Spinal cord (tissue), 10 donors: Measurements from ENCODE around the gene CNIH3. TPM values are rescaled to one million over a fixed set of nuclear protein-coding genes. Genes with fewer than 3 reads are reported as not detected.
A peak's percentile ranks its signal among the peaks of the same experiment; 100 is the strongest.

ENCODE experiments used
- DNase-seq, 6 donors: peaks; one replicate each; pipeline versions ENCODE4 v3.0.0 to v3.0.0-alpha.2; 2013 to 2015; ENCODE audit warnings: low spot score in 6 of 6, low read depth in 4 of 6
- H3K27ac ChIP-seq: one replicate; pipeline ENCODE4 v1.5.1; 2013; ENCODE audit warnings: low read depth, low read length, control low read depth
- H3K27me3 ChIP-seq: one replicate; pipeline ENCODE4 v1.6.1; 2013; ENCODE audit warnings: low read length; ENCODE audit not compliant: control insufficient read depth, insufficient read depth
- H3K36me3 ChIP-seq: one replicate; pipeline ENCODE4 v1.6.1; 2013; ENCODE audit warnings: low read length; ENCODE audit not compliant: control insufficient read depth, insufficient read depth
- H3K4me1 ChIP-seq: one replicate; pipeline ENCODE4 v1.6.1; 2013; ENCODE audit warnings: low read length; ENCODE audit not compliant: control insufficient read depth, insufficient read depth
- H3K4me3 ChIP-seq: one replicate; pipeline ENCODE4 v1.5.1; 2013; ENCODE audit warnings: low read depth, low read length, control low read depth
- H3K9me3 ChIP-seq: one replicate; pipeline ENCODE4 v1.6.1; 2013; ENCODE audit warnings: low read length; ENCODE audit not compliant: control insufficient read depth, insufficient read depth
- WGBS: methylation state at CpG from one replicate; pipeline ENCODE4 v1.1.5; 2013; ENCODE audit warnings: missing lambda C conversion rate; ENCODE audit not compliant: insufficient coverage; 5-methylcytosine and 5-hydroxymethylcytosine counted together
- polyA plus RNA-seq, 2 donors: library from polyadenylated mRNA; unstranded; fragments of 120-200 nt; gene quantifications; one replicate each; pipeline ENCODE4 v1.2.1, GENCODE V29; 2013; ENCODE audit not compliant: insufficient read length in 2 of 2
- total RNA-seq, 2 donors: library from RNA; depleted of rRNA in 1 of 2; stranded (reverse); fragments of 120-200 nt in 1 of 2; fragments of >200 nt in 1 of 2; gene quantifications; one replicate each; pipeline versions ENCODE4 v1.2.3 to v1.2.4, GENCODE V29; 2013 to 2014
- donor health status: healthy.

Gene CNIH3
- total and polyA plus RNA-seq, 4 donors, result 8.3 to 18.6 (median 13.1) TPM

GRCh38 chr1:224623310-224623714, 7.2 kb downstream of the CNIH3 start:
- no peak overlapping the region for H3K4me3 ChIP-seq
- WGBS, result 62% methylated on average over 3 of the region's 5 CpGs
- no peak for DNase-seq
- no peaks in the 10 kb centered on the region for H3K4me1 ChIP-seq
- H3K27me3 ChIP-seq, result peaks cover 21% of the 10 kb centered on the region
- no peaks in the 10 kb centered on the region for H3K36me3 ChIP-seq
- peaks cover 2% of the 10 kb centered on the region for H3K9me3 ChIP-seq
- H3K27ac ChIP-seq, result no peak overlapping the region

- Histone ChIP-seq H3K27me3 (peaks cover 16% of the 10 kb centered on the region), H3K36me3 (no peaks in the 10 kb centered on the region), H3K4me3 (no peak overlapping the region), H3K9me3 (peaks cover 2% of the 10 kb centered on the region), H3K27ac (no peak overlapping the region), H3K4me1 (no peaks in the 10 kb centered on the region)
- 70% methylated on average over 7 of the region's 7 CpGs for WGBS
- DNase-seq, result no peak
Observed at GRCh38 chr1:224623743-224624333, 7.7 kb downstream of the CNIH3 start.

GRCh38 chr1:224624432-224624831, 8.3 kb downstream of the CNIH3 start:
- DNase-seq, result no peak
- H3K27me3 ChIP-seq, result peaks cover 10% of the 10 kb centered on the region
- H3K4me1 ChIP-seq, result no peaks in the 10 kb centered on the region
- H3K4me3 ChIP-seq, result no peak overlapping the region
- H3K36me3 ChIP-seq, result no peaks in the 10 kb centered on the region
- 88% methylated on average over 4 of the region's 4 CpGs for WGBS
- peaks cover 2% of the 10 kb centered on the region for H3K9me3 ChIP-seq
- no peak overlapping the region for H3K27ac ChIP-seq

GRCh38 chr1:224626042-224626441, 9.9 kb downstream of the CNIH3 start:
- H3K9me3 ChIP-seq, result peaks cover 2% of the 10 kb centered on the region
- peaks cover 4% of the 10 kb centered on the region for H3K27me3 ChIP-seq
- no peak overlapping the region for H3K27ac ChIP-seq
- DNase-seq, result no peak
- no CpG with 5 or more reads among the region's 1 CpG for WGBS
- H3K4me3 ChIP-seq, result no peak overlapping the region
- H3K36me3 ChIP-seq, result no peaks in the 10 kb centered on the region
- no peaks in the 10 kb centered on the region for H3K4me1 ChIP-seq

GRCh38 chr1:224629965-224630364, 13.8 kb downstream of the CNIH3 start:
- Histone ChIP-seq H3K4me3 (no peak overlapping the region), H3K4me1 (no peaks in the 10 kb centered on the region), H3K27ac (no peak overlapping the region), H3K9me3 (no peaks in the 10 kb centered on the region), H3K36me3 (no peaks in the 10 kb centered on the region), H3K27me3 (no peaks in the 10 kb centered on the region)
- WGBS, result no CpG with 5 or more reads among the region's 4 CpGs
- peak in 1 of 6 donors; percentile 69 for DNase-seq

GRCh38 chr1:224631462-224632115, 15.5 kb downstream of the CNIH3 start:
- Histone ChIP-seq H3K9me3 (no peaks in the 10 kb centered on the region), H3K27me3 (no peaks in the 10 kb centered on the region), H3K27ac (no peak overlapping the region), H3K4me1 (no peaks in the 10 kb centered on the region), H3K4me3 (no peak overlapping the region), H3K36me3 (no peaks in the 10 kb centered on the region)
- DNase-seq, result peak in 1 of 6 donors; percentile 78
- 65% methylated on average over 2 of the region's 6 CpGs for WGBS

GRCh38 chr1:224632381-224632871, 16.3 kb downstream of the CNIH3 start:
- Histone ChIP-seq H3K27ac (no peak overlapping the region), H3K4me1 (no peaks in the 10 kb centered on the region), H3K9me3 (no peaks in the 10 kb centered on the region), H3K36me3 (no peaks in the 10 kb centered on the region), H3K4me3 (no peak overlapping the region), H3K27me3 (no peaks in the 10 kb centered on the region)
- peak in 1 of 6 donors; percentile 82 for DNase-seq
- WGBS, result 98% methylated on average over 4 of the region's 5 CpGs

- no peaks in the 10 kb centered on the region for H3K27me3 ChIP-seq
- no peak for DNase-seq
- H3K36me3 ChIP-seq, result no peaks in the 10 kb centered on the region
- H3K4me1 ChIP-seq, result no peaks in the 10 kb centered on the region
- no peaks in the 10 kb centered on the region for H3K9me3 ChIP-seq
- WGBS, result 73% methylated on average over 7 of the region's 8 CpGs
- H3K27ac ChIP-seq, result no peak overlapping the region
- H3K4me3 ChIP-seq, result no peak overlapping the region
Observed at GRCh38 chr1:224632921-224633321, 16.8 kb downstream of the CNIH3 start.

GRCh38 chr1:224635356-224635755, 19.2 kb downstream of the CNIH3 start:
- H3K4me3 ChIP-seq, result no peak overlapping the region
- no peaks in the 10 kb centered on the region for H3K9me3 ChIP-seq
- no peak overlapping the region for H3K27ac ChIP-seq
- no peaks in the 10 kb centered on the region for H3K4me1 ChIP-seq
- H3K27me3 ChIP-seq, result no peaks in the 10 kb centered on the region
- no peak for DNase-seq
- H3K36me3 ChIP-seq, result no peaks in the 10 kb centered on the region
- 85% methylated on average over 5 of the region's 5 CpGs for WGBS

- DNase-seq, result peak in 1 of 6 donors; percentile 50
- 60% methylated on average over 5 of the region's 5 CpGs for WGBS
Observed at GRCh38 chr1:224637515-224637914, 21.4 kb downstream of the CNIH3 start.

More at GRCh38 chr1:224637515-224637914, 21.4 kb downstream of the CNIH3 start:
- Histone ChIP-seq H3K27me3 (no peaks in the 10 kb centered on the region), H3K4me3 (no peak overlapping the region), H3K27ac (no peak overlapping the region), H3K36me3 (no peaks in the 10 kb centered on the region), H3K9me3 (no peaks in the 10 kb centered on the region), H3K4me1 (no peaks in the 10 kb centered on the region)
